ENCODE results near the gene MARK3. TPM values are rescaled to one million over a fixed set of nuclear protein-coding genes. Genes with fewer than 3 reads are reported as not detected.

Gene MARK3
- total RNA-seq, 4 donors from 2014 or later = 61.7 to 115 (median 76.2) TPM

- no peak for TF ChIP-seq CTCF (IDR thresholded peaks at IDR 0.05; ENCODE audit: low read depth)
Observed at GRCh38 chr14:103370087-103370486, 15.1 kb upstream of the MARK3 start.

GRCh38 chr14:103372017-103372416 is 13.2 kb upstream of the MARK3 start:
- no peak for TF ChIP-seq CTCF (IDR thresholded peaks at IDR 0.05; ENCODE audit: low read depth)

GRCh38 chr14:103372552-103373304 is 12.5 kb upstream of the MARK3 start:
- TF ChIP-seq CTCF (IDR thresholded peaks at IDR 0.05; ENCODE audit: low read depth) = no peak

- no peak for TF ChIP-seq CTCF (IDR thresholded peaks at IDR 0.05; ENCODE audit: low read depth)
Observed at GRCh38 chr14:103374121-103374520, 11.1 kb upstream of the MARK3 start.

- TF ChIP-seq CTCF (IDR thresholded peaks at IDR 0.05; ENCODE audit: low read depth) = no peak
Observed at GRCh38 chr14:103377522-103378037, 7.6 kb upstream of the MARK3 start.

GRCh38 chr14:103378038-103378854 is 7.0 kb upstream of the MARK3 start:
- no peak for TF ChIP-seq CTCF (IDR thresholded peaks at IDR 0.05; ENCODE audit: low read depth)

GRCh38 chr14:103380719-103381377 is 4.4 kb upstream of the MARK3 start:
- TF ChIP-seq CTCF (IDR thresholded peaks at IDR 0.05; ENCODE audit: low read depth) = no peak
